Stimulated activated CD4-positive, alpha-beta T cell treated with anti-CD3 and anti-CD28 coated beads, Interleukin-4, amount 100 ng/mL, for 1 hour (primary cell): ENCODE measurements around the gene INAFM2.

Experiments used
- DNase-seq: peaks from one replicate; pipeline ENCODE4 v3.0.0-alpha.2; 2020

INAFM2 gene

DNA sequence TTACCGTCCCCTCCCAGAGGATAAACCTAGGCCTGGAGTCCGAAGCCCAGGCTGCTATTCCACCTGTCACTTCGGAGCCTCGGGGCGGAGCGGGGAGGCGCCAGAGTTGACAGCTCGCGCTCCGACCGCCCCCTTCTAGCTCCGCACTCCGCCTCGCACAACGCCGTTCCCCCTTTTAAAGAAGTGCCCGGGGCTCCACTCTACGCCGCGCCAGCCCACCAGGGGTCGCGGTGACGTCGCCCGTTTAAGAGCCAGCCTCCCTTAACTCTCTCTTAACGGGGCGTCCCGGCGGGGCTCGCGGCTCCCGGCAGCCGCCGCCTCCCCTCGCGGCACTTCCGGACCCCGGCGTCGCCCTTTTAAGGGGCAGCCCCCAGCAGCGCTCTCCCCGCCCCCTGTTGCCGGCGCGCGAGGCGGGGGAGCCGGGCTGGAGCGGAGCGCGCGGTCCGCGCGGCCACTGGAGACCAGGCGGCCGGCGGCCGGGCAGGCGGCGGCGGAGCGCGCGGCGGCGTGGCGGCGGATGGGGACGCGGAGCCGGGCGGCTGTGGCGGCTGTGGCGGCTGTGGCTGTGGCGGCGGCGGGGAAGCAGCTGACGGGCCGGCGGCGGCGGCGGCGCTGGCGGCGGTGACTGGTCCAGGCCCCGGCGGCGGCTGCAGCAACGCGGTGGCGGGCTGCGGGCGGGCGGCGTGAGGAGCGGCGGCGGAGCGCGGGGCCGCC is at the start of gene INAFM2:
TSS of gene INAFM2 (plus strand) at position 454 of the 714 bp plus-strand sequence. CDS start 364 bp downstream, outside the sequence.
- peak; percentile 89 for DNase-seq

DNA sequence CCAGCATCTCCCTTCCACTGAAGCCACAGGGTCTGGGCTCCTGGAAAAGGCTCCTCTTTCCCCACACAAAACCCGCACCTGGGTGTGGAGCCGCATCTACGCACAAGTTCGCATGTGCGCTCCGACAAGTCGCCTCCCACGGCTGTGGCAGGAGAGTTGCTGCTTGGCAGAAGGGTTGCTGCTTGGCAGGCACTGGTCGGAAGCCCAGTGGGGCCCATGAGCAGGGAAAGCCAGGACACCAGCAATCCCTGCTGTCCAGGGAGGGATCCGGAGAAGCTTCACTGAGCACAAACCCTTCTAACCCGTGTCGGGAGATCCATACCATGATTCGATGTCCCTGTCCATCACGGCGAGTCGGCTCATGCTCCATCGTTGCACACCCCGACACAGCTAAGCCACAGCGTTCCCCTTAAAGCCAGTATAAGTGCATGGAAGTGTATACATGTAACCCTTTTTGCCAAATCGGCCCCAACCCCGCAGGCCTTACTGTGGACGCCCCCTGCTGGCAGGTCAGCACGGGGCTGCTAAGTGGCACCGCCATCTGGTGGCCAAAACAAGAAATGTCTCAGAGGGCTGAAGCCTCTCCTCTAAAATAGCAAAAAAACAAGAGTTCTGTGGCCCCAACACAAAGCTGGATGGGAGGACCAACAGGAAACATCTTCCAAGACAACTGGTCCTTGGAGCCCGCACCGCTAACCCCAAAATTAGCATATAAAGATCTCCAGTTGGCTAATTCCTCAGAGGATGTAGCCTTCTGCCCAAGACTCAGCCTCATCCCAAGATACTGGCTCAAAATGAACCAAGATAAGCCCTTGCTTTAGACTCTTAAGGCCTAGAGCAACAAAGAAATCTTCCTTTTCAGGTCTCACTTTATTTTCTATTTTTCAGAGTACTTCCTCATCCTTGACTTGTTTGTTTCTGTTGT is 48.9 kb upstream of the INAFM2 start:
- DNase-seq = peak; percentile 89

GRCh38 chr15:40275523-40275922 is 48.0 kb upstream of the INAFM2 start:
- DNase-seq = no peak

GRCh38 chr15:40275954-40276353 is 47.5 kb upstream of the INAFM2 start:
- no peak for DNase-seq

- DNase-seq = no peak
Measured at GRCh38 chr15:40276927-40277326, 46.6 kb upstream of the INAFM2 start.

GRCh38 chr15:40277471-40277870 is 46.0 kb upstream of the INAFM2 start:
- no peak for DNase-seq

- DNase-seq = no peak
Measured at GRCh38 chr15:40278026-40278425, 45.5 kb upstream of the INAFM2 start.

DNA sequence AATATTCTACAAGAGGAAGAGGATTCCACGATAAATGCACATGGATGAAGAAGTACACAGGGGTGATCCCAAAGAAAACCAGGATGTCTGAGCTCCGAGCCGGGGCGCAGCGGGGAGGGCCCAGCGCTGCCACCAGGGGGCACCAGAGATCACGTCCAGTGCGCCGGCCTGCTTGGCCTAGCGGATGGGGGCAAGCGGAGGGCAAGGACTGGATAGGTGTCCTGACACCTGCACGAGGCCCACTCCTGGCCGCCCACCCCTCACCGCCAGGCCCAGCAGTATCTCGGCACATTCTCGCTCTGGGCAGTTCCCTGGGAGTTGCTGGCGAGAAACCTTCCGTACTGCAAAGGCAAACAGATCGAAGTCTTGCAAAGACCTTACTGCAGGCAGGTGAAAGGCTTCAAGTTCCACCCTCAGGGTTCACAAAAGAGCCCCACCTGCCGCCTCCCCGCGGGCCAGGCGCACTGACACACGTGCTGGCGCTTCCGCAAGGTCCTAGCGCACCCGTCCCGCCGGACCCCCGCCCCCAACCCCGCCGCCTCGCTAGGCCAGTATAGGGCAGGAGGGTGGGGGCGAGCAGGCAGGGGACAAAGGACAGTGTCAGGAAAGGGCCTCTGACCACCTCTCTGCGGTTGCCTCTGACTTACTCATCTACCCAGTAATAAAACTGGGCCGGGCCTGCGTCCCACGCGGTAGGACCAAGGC is 43.9 kb upstream of the INAFM2 start:
- peak; percentile 75 for DNase-seq

GRCh38 chr15:40280260-40281056 is 43.0 kb upstream of the INAFM2 start:
- no peak for DNase-seq

- no peak for DNase-seq
Measured at GRCh38 chr15:40281057-40281800, 42.3 kb upstream of the INAFM2 start.

GRCh38 chr15:40281801-40282146 is 41.7 kb upstream of the INAFM2 start:
- DNase-seq = no peak

DNA sequence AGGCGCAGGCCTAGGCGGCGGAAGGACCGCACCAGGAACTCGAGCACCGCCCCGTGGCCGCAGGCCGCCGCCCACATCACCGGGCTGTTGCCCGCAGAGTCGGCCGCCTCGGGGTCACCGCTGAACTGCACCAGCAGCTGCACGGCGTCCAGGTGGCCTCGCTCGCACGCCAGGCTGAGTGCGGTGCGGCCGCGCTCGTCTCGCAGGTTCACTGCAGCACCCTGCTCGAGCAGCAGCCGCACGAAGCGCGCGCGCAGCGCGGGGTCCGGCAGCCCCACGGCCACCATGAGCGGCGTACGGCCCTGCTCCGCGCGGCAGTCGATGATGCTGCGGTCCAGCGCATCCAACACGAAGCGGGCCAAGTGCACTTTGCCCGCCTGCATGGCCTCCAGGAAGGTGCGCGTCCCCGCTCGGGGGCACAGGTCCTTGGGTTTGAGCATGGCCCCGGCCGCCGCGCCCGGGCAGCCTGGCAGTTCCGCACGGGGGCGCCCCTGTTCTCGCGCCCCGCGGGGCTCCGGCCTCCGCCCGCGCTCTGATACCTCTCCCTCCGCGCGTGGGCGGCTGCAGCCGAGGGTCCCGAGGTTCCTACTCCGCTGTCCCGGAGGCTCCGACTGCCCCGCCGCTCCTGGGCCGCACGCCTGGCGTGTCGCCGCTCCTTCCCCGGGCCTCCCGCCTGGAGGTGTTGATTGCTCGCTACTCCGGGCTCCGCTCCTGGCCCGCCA is 41.2 kb upstream of the INAFM2 start:
- peak; percentile 50 for DNase-seq

DNA sequence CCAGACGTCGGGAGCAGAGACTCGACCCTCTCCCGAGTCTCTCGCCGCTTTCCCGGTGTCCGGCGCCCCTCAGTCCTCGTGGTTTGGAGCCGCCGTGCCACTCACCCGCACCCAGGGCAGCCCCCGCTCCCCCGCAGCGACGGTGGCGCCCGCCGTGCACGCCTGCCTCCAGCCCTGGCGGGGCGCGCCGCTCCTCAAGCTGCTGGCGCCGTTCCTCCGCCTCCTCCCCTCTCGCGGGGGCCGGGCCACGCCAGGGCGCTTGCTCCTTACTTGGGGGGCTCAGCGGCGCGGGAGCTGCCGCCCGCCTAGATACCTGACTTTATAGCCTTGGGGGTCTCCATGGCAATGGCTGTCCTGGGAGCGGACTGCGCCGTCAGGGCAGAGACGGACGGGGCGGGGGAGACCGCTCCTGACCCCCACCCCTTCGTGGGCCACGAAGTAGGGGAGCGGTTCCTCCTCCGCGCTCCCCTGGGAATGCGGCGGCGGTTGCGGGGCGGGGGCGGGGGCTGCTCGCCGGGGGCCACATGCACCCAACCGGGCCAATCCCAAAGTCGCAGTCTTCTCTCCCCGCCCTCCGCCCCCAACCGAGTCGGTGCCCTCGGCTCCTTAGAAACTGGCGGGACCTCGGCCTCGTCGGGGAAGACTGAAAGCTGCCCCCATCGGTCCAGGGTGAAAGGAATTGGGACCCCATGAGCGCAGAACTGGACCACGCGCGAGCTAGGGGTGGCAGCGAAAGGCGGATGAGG is 40.5 kb upstream of the INAFM2 start, which contains the start of gene ANKRD63:
TSS of gene ANKRD63 (minus strand) at position 196 of the 746 bp plus-strand sequence. CDS start 478 bp downstream, outside the sequence.
- peak; percentile 45 for DNase-seq

DNA sequence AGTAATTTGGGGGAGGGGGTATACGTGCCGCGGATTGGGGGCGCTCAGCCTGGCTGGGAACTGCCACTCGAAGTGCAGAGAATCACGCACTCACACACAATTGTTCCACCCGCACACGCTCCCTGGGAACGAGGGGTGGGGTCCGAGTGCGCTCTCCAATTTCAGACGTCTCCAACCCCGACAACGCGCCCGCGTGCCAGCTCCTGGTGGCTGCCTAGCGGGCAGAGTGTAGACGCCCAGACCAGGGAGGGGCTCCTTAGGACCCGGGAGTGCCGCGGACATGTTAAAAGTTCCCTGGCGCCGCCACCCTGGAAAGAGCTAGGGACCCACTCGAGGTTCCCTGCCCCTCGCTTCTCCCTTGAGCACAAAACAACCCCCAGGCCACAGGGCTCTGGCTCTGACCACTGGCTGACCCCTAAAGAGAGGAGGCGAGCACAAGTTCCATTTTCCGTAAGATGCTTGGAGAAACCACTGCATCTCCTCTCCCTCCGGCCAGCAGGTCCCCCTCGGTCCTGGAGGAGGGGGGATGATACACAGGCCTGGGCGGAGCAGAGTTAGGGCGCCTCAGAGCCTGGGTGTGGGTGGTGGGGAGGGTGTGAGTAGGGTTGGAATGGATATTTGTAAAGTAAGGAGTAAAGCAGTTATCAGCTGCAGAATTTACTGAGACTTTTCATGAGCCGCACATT is 39.7 kb upstream of the INAFM2 start:
- DNase-seq = no peak

- no peak for DNase-seq
Measured at GRCh38 chr15:40285151-40285550, 38.3 kb upstream of the INAFM2 start.

DNA sequence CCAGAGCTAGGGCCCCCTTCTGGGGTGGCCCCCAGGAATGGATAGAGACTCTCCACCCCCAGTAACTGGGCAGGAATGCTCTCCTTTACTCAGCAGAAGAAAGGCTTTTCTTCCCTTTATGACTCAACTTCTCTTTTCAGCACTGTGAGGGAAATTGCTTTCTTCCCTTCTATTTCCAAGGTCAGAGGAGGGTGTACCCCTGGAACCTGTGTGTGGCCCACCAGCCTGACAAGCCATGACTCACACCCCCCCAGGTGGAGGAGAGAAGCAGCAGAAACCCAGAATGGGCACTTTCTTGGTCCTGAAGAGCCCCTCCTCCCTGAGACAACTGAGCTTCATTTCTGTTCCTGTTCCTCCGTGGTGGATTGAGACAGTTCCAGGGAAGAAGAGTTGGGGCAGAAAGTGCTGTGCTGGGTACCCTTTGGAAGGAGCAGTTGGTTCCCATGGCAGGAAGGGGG is 37.9 kb upstream of the INAFM2 start:
- no peak for DNase-seq

- DNase-seq = no peak
Measured at GRCh38 chr15:40286061-40286532, 37.4 kb upstream of the INAFM2 start.

GRCh38 chr15:40286794-40287193 is 36.7 kb upstream of the INAFM2 start:
- no peak for DNase-seq

- no peak for DNase-seq
Measured at GRCh38 chr15:40287505-40287904, 36.0 kb upstream of the INAFM2 start.
